Measurements from ENCODE around the gene ROBO4. TPM values are rescaled to one million over a fixed set of nuclear protein-coding genes. Genes with fewer than 3 reads are reported as not detected.

The ROBO4 gene
- total and polyA plus RNA-seq, 2 of the 13 experiments (the other 11 are each of a cell fraction or from before 2014, with no cell fraction given), result 0.07 to 1.1 TPM

DNA sequence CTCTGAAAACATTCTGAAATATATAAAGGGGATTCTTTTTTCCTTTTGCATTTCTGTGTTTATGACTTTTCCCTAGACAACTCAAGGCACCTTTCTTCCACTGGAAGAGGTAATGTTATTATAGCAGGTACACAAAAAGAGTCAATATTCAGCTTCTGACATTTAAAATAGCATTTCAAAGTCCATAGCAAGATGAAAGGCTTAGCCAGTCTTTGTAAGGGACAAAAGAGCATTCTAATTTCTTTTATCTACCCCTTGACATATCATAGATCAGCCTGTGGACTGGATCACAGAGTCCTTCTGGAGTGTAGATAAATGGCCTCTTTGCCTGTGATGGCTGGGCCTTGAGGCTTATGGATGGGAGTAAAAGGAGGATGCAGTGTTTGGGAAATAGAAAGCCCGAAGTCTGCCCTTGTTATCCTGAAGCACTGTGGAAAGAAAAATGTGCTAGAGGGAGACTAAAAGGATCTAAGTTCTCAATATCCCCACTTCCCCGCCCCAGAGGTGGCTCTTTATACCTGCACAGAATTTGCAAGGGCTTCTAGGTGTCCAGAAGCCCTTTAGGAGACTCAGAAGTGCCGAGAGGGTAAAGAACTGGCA lies 39.8 kb upstream of the ROBO4 start (continued):
- peak; percentile 50; the same call in 1 of the 2 replicates for TF ChIP-seq HNF4G (IDR thresholded peaks at IDR 0.05; ENCODE audit: borderline replicate concordance, low read depth, low read length)
- no peak; the same call in 1 of the 2 replicates for TF ChIP-seq HNF4G (CRISPR knock-in tag; IDR thresholded peaks at IDR 0.05; ENCODE audit: borderline replicate concordance, low read depth)
- TF ChIP-seq JUND (CRISPR knock-in tag; IDR thresholded peaks at IDR 0.05), result no peak
- no peak; the same call in 1 of the 2 replicates for TF ChIP-seq AHDC1 (CRISPR knock-in tag; IDR thresholded peaks at IDR 0.05; ENCODE audit: borderline replicate concordance)
- no peak for TF ChIP-seq ZNF816 (CRISPR knock-in tag; IDR thresholded peaks at IDR 0.05; ENCODE audit: borderline replicate concordance)
- no peak for TF ChIP-seq RBFOX2 (IDR thresholded peaks at IDR 0.05; ENCODE audit: low read depth, low read length)
- no peak for TF ChIP-seq ZSCAN9 (CRISPR knock-in tag; IDR thresholded peaks at IDR 0.05; ENCODE audit: borderline replicate concordance)
- no peak for TF ChIP-seq ZMYM4 (CRISPR knock-in tag; IDR thresholded peaks at IDR 0.05)
- TF ChIP-seq IKZF4 (CRISPR knock-in tag; IDR thresholded peaks at IDR 0.05; ENCODE audit: borderline replicate concordance, low read depth, not compliant biosample characterization), result no peak
- no peak for TF ChIP-seq SMYD3 (CRISPR knock-in tag; IDR thresholded peaks at IDR 0.05)
- no peak for TF ChIP-seq KDM2A (CRISPR knock-in tag; IDR thresholded peaks at IDR 0.05; ENCODE audit: borderline replicate concordance, low read depth)
- TF ChIP-seq FIP1L1 (IDR thresholded peaks at IDR 0.05; ENCODE audit: borderline replicate concordance, insufficient read depth, low read depth, low read length), result no peak
- TF ChIP-seq NKX3-1 (CRISPR knock-in tag; IDR thresholded peaks at IDR 0.05), result no peak
- no peak for TF ChIP-seq EZH2 (conservative IDR thresholded peaks at IDR 0.05; ENCODE audit: low read depth, low read length)
- no peak for TF ChIP-seq MAFF (IDR thresholded peaks at IDR 0.05; ENCODE audit: low read depth, low read length)
- no peak for TF ChIP-seq ZNF18 (CRISPR knock-in tag; IDR thresholded peaks at IDR 0.05; ENCODE audit: insufficient replicate concordance)
- no peak; the same call in 1 of the 2 replicates for TF ChIP-seq MIXL1 (CRISPR knock-in tag; IDR thresholded peaks at IDR 0.05)
- no peak for TF ChIP-seq KAT8 (CRISPR knock-in tag; IDR thresholded peaks at IDR 0.05)
- TF ChIP-seq HNF1B (CRISPR knock-in tag; IDR thresholded peaks at IDR 0.05), result no peak
- TF ChIP-seq U2AF2 (IDR thresholded peaks at IDR 0.05; ENCODE audit: low read depth, low read length), result no peak
- TF ChIP-seq ZNF343 (CRISPR knock-in tag; IDR thresholded peaks at IDR 0.05), result no peak
- no peak for TF ChIP-seq MAFG (CRISPR knock-in tag; IDR thresholded peaks at IDR 0.05)
- TF ChIP-seq ZNF382 (CRISPR knock-in tag; IDR thresholded peaks at IDR 0.05; ENCODE audit: borderline replicate concordance), result no peak

Measured in HepG2 (cell line).